ENCODE results near the gene NOL4L. TPM values are rescaled to one million over a fixed set of nuclear protein-coding genes. Genes with fewer than 3 reads are reported as not detected.

NOL4L gene
- total RNA-seq, 2 donors from 2014 or later, result 18.0 to 59.7 TPM

- H3K27me3 ChIP-seq (replicated peaks; ENCODE audit: insufficient read depth), result no peaks in the 10 kb centered on the region
- H3K4me1 ChIP-seq (replicated peaks), result no peaks in the 10 kb centered on the region
- no peak overlapping the region for H3K4me3 ChIP-seq
- intact Hi-C loops (cut with DNase I), result no loop called here
- peaks cover 10 to 15% of the 10 kb centered on the region in 2 donors for H3K36me3 ChIP-seq
- no peak for DNase-seq (ENCODE audit: low spot score)
- H3K27ac ChIP-seq, result no peak overlapping the region
- WGBS, result 74% methylated on average over 7 of the region's 7 CpGs
- TF ChIP-seq POLR2AphosphoS5 (IDR thresholded peaks at IDR 0.05) (no peak), POLR2A (IDR thresholded peaks at IDR 0.05) (no peak), CTCF (IDR thresholded peaks at IDR 0.05) (no peak)
- H3K9me3 ChIP-seq, result no peaks in the 10 kb centered on the region
Observed at GRCh38 chr20:32429343-32429742, 155.8 kb downstream of the NOL4L start.

- intact Hi-C loops (cut with DNase I), result no loop called here
- H3K4me1 ChIP-seq (replicated peaks), result no peaks in the 10 kb centered on the region
- 90% methylated on average over 6 of the region's 6 CpGs for WGBS
- H3K9me3 ChIP-seq, result no peaks in the 10 kb centered on the region
- H3K27me3 ChIP-seq (replicated peaks; ENCODE audit: insufficient read depth), result no peaks in the 10 kb centered on the region
- DNase-seq (ENCODE audit: low spot score), result no peak
- TF ChIP-seq POLR2AphosphoS5 (IDR thresholded peaks at IDR 0.05) (no peak), POLR2A (IDR thresholded peaks at IDR 0.05) (no peak), CTCF (IDR thresholded peaks at IDR 0.05) (no peak)
- peaks cover 5 to 14% of the 10 kb centered on the region in 2 donors for H3K36me3 ChIP-seq
- H3K4me3 ChIP-seq, result no peak overlapping the region
- no peak overlapping the region for H3K27ac ChIP-seq
Observed at GRCh38 chr20:32427996-32428395, 157.1 kb downstream of the NOL4L start.

- DNase-seq (ENCODE audit: low spot score), result no peak
- intact Hi-C loops (cut with DNase I), result no loop called here
- WGBS, result 31% methylated on average over 2 of the region's 2 CpGs
- Histone ChIP-seq H3K27ac (no peak overlapping the region), H3K4me1 (replicated peaks) (no peaks in the 10 kb centered on the region), H3K36me3 (no peaks in the 10 kb centered on the region), H3K4me3 (no peak overlapping the region), H3K9me3 (no peaks in the 10 kb centered on the region), H3K27me3 (replicated peaks; ENCODE audit: insufficient read depth) (no peaks in the 10 kb centered on the region)
- TF ChIP-seq POLR2A (IDR thresholded peaks at IDR 0.05) (no peak), POLR2AphosphoS5 (IDR thresholded peaks at IDR 0.05) (no peak), CTCF (IDR thresholded peaks at IDR 0.05) (no peak)
Observed at GRCh38 chr20:32421290-32421689, 163.8 kb downstream of the NOL4L start.

- 91% methylated on average over 2 of the region's 2 CpGs for WGBS
- TF ChIP-seq POLR2A (IDR thresholded peaks at IDR 0.05), result no peak
- TF ChIP-seq POLR2AphosphoS5 (IDR thresholded peaks at IDR 0.05), result no peak
- no peak for TF ChIP-seq CTCF (IDR thresholded peaks at IDR 0.05)
- intact Hi-C loops (cut with DNase I), result no loop called here
- no peaks in the 10 kb centered on the region for H3K36me3 ChIP-seq
- H3K4me1 ChIP-seq (replicated peaks), result no peaks in the 10 kb centered on the region
- H3K4me3 ChIP-seq, result no peak overlapping the region
- no peaks in the 10 kb centered on the region for H3K9me3 ChIP-seq
- no peak overlapping the region for H3K27ac ChIP-seq
- DNase-seq (ENCODE audit: low spot score), result no peak
- H3K27me3 ChIP-seq (replicated peaks; ENCODE audit: insufficient read depth), result no peaks in the 10 kb centered on the region
Observed at GRCh38 chr20:32418376-32418775, 166.8 kb downstream of the NOL4L start.

GRCh38 chr20:32416206-32416605, 168.9 kb downstream of the NOL4L start:
- no peak overlapping the region for H3K27ac ChIP-seq
- no peaks in the 10 kb centered on the region for H3K36me3 ChIP-seq
- intact Hi-C loops (cut with DNase I), result no loop called here
- H3K4me3 ChIP-seq, result no peak overlapping the region
- no peaks in the 10 kb centered on the region for H3K4me1 ChIP-seq (replicated peaks)
- DNase-seq (ENCODE audit: low spot score), result no peak
- no peak for TF ChIP-seq CTCF (IDR thresholded peaks at IDR 0.05)
- no peaks in the 10 kb centered on the region for H3K27me3 ChIP-seq (replicated peaks; ENCODE audit: insufficient read depth)
- no peaks in the 10 kb centered on the region for H3K9me3 ChIP-seq
- WGBS, result 72% methylated on average over 2 of the region's 2 CpGs
